WTC11 (cell line): ENCODE data around the gene ZNF484.

Source experiments
- ATF2 ChIP-seq: sonication (generic); formaldehyde crosslinking; IDR thresholded peaks from 2 replicates; pipeline ENCODE4 v1.8.1; 2022; ENCODE audit warnings: low read depth, missing genetic modification reagents, borderline replicate concordance
- CTCF ChIP-seq: fragments of 200-600 bp; IDR thresholded peaks from 2 replicates; pipeline ENCODE4 v1.8.0; 2022; ENCODE audit warnings: antibody characterized with exemption
- E2F4 ChIP-seq: sonication (generic); formaldehyde crosslinking; IDR thresholded peaks from 2 replicates; pipeline ENCODE4 v1.8.1; 2022; ENCODE audit warnings: low read depth, mild to moderate bottlenecking, moderate library complexity, missing genetic modification reagents, borderline replicate concordance
- IRF2 ChIP-seq: sonication (generic); formaldehyde crosslinking; IDR thresholded peaks from 2 replicates; pipeline ENCODE4 v1.8.0; 2022; ENCODE audit warnings: low read depth, missing genetic modification reagents, borderline replicate concordance
- NFYB ChIP-seq: sonication (generic); formaldehyde crosslinking; conservative IDR thresholded peaks from 2 replicates; pipeline ENCODE4 v1.8.0; 2022; ENCODE audit warnings: low read depth, missing genetic modification reagents
- TCF7 ChIP-seq: sonication (generic); formaldehyde crosslinking; IDR thresholded peaks from 2 replicates; pipeline ENCODE4 v1.8.0; 2022; ENCODE audit warnings: mild to moderate bottlenecking, low read depth, missing genetic modification reagents, moderate library complexity
- ZNF121 ChIP-seq: sonication (generic); formaldehyde crosslinking; IDR thresholded peaks from 2 replicates; pipeline ENCODE4 v1.8.0; 2023; ENCODE audit warnings: missing genetic modification reagents
- ZNF281 ChIP-seq: sonication (generic); formaldehyde crosslinking; IDR thresholded peaks from 2 replicates; pipeline ENCODE4 v1.8.0; 2023; ENCODE audit warnings: mild to moderate bottlenecking, missing genetic modification reagents

- TF ChIP-seq CTCF (no peak), E2F4 (CRISPR knock-in tag) (no peak), ZNF281 (CRISPR knock-in tag) (0 out of 2 replicates have a peak, but pooled peaks have one; percentile 8), ATF2 (CRISPR knock-in tag) (no peak), NFYB (CRISPR knock-in tag) (no peak), TCF7 (CRISPR knock-in tag) (no peak), ZNF121 (CRISPR knock-in tag) (no peak), IRF2 (CRISPR knock-in tag) (no peak)
Measured at GRCh38 chr9:92807757-92808725, 69.8 kb downstream of the ZNF484 start.
